Mesenchymal stem cell (in vitro differentiated cells and primary cell): ENCODE results near the gene WDR72.

Experiments
- DNase-seq: peaks from one replicate; pipeline ENCODE4 v3.0.0-alpha.2; 2013
- H2AFZ ChIP-seq: one replicate; pipeline ENCODE4 v1.6.1; 2013; ENCODE audit warnings: low read depth, mild to moderate bottlenecking, control low read depth, inconsistent platforms, low read length, moderate library complexity
- H2AK5ac ChIP-seq: 2 replicates; pipeline ENCODE4 v1.6.1; 2013; ENCODE audit warnings: low read length, moderate library complexity, mild to moderate bottlenecking, inconsistent platforms; ENCODE audit not compliant: severe bottlenecking
- H2BK120ac ChIP-seq: one replicate; pipeline ENCODE4 v1.6.1; 2013; ENCODE audit warnings: low read depth, mild to moderate bottlenecking, inconsistent platforms, low read length, moderate library complexity
- H2BK12ac ChIP-seq, 2 experiments: one replicate each; pipeline ENCODE4 v1.6.1; 2013; ENCODE audit warnings: inconsistent platforms in 2 of 2, low read length in 2 of 2, mild to moderate bottlenecking in 2 of 2, moderate library complexity in 2 of 2, control low read depth in 1 of 2
- H2BK15ac ChIP-seq: one replicate; pipeline ENCODE4 v1.6.1; 2013; ENCODE audit warnings: mild to moderate bottlenecking, low read depth, inconsistent platforms; ENCODE audit not compliant: poor library complexity, severe bottlenecking
- H2BK5ac ChIP-seq: 2 replicates; pipeline ENCODE4 v1.6.1; 2013; ENCODE audit warnings: low read depth, mild to moderate bottlenecking, low read length, control low read depth, inconsistent platforms; ENCODE audit not compliant: poor library complexity, severe bottlenecking
- H3K14ac ChIP-seq, 2 experiments: one replicate each; pipeline ENCODE4 v1.6.1; 2013; ENCODE audit warnings: inconsistent platforms in 2 of 2, low read length in 2 of 2, control low read depth in 1 of 2, mild to moderate bottlenecking in 1 of 2, moderate library complexity in 1 of 2
- H3K18ac ChIP-seq, 2 experiments: one replicate each; pipeline ENCODE4 v1.6.1; 2013; ENCODE audit warnings: inconsistent platforms in 2 of 2, low read length in 2 of 2, control low read depth in 1 of 2, low read depth in 1 of 2, mild to moderate bottlenecking in 1 of 2
- H3K23ac ChIP-seq, 2 experiments: one replicate each; pipeline ENCODE4 v1.6.1; 2013; ENCODE audit warnings: inconsistent platforms in 2 of 2, low read length in 2 of 2, mild to moderate bottlenecking in 2 of 2, moderate library complexity in 2 of 2, control low read depth in 1 of 2
- H3K27ac ChIP-seq: 2 replicates; pipeline ENCODE4 v1.5.1; 2013; ENCODE audit warnings: mild to moderate bottlenecking, moderate library complexity, low read length, control low read depth, inconsistent platforms; ENCODE audit not compliant: poor library complexity, severe bottlenecking
- H3K27me3 ChIP-seq, 2 experiments: 2 replicates each; pipeline versions ENCODE4 v1.6.1 to v1.7.0; 2013; ENCODE audit warnings: low read length in 2 of 2, mild to moderate bottlenecking in 2 of 2, moderate library complexity in 2 of 2, control low read depth in 1 of 2, inconsistent platforms in 1 of 2; ENCODE audit not compliant: control insufficient read depth in 1 of 2, insufficient read depth in 1 of 2
- H3K36me3 ChIP-seq, 2 experiments: 2 replicates each; pipeline versions ENCODE4 v1.6.1 to v1.7.0; 2013; ENCODE audit warnings: low read length in 2 of 2, control low read depth in 1 of 2, inconsistent platforms in 1 of 2, low read depth in 1 of 2, mild to moderate bottlenecking in 1 of 2; ENCODE audit not compliant: insufficient read depth in 2 of 2, control insufficient read depth in 1 of 2
- H3K4ac ChIP-seq, 2 experiments: one replicate each; pipeline ENCODE4 v1.6.1; 2013; ENCODE audit warnings: inconsistent platforms in 2 of 2, low read length in 2 of 2, mild to moderate bottlenecking in 2 of 2, moderate library complexity in 2 of 2, control low read depth in 1 of 2, low read depth in 1 of 2
- H3K4me1 ChIP-seq: 2 replicates; pipeline ENCODE4 v1.6.1; 2013; ENCODE audit warnings: low read depth, low read length, control low read depth; ENCODE audit not compliant: control insufficient read depth, insufficient read depth
- H3K4me2 ChIP-seq: 2 replicates; pipeline ENCODE4 v1.6.1; 2013; ENCODE audit warnings: low read length, mild to moderate bottlenecking, inconsistent platforms; ENCODE audit not compliant: poor library complexity, severe bottlenecking
- H3K4me3 ChIP-seq, 2 experiments: 2 replicates each; pipeline versions ENCODE4 v1.5.1 to v1.7.0; 2013; ENCODE audit warnings: low read length in 2 of 2, mild to moderate bottlenecking in 2 of 2, control low read depth in 1 of 2, low read depth in 1 of 2; ENCODE audit not compliant: insufficient read depth in 1 of 2
- H3K79me1 ChIP-seq: replicated peaks from 2 replicates; pipeline ENCODE4 v1.6.1; 2013; ENCODE audit warnings: mild to moderate bottlenecking, control low read depth, low read length, inconsistent platforms; ENCODE audit not compliant: poor library complexity, severe bottlenecking
- H3K9ac ChIP-seq: 2 replicates; pipeline ENCODE4 v1.7.0; 2013; ENCODE audit warnings: mild to moderate bottlenecking, low read length, moderate library complexity
- H3K9me3 ChIP-seq: 2 replicates; pipeline ENCODE4 v1.7.0; 2013; ENCODE audit warnings: mild to moderate bottlenecking, low read length; ENCODE audit not compliant: control insufficient read depth
- H4K8ac ChIP-seq: one replicate; pipeline ENCODE4 v1.6.1; 2013; ENCODE audit warnings: inconsistent platforms, mild to moderate bottlenecking, low read length, moderate library complexity
- H4K91ac ChIP-seq: one replicate; pipeline ENCODE4 v1.6.1; 2013; ENCODE audit warnings: mild to moderate bottlenecking, low read length, inconsistent platforms
- WGBS: methylation state at CpG from one replicate; pipeline ENCODE4 v1.1.7; 2013; ENCODE audit warnings: mixed read lengths; 5-methylcytosine and 5-hydroxymethylcytosine counted together

WDR72 gene

GRCh38 chr15:53671545-53671944 is 87.9 kb downstream of the WDR72 start:
- Histone ChIP-seq H3K27me3 (no peaks in the 10 kb centered on the region), H3K9ac (no peak overlapping the region), H3K14ac (no peak overlapping the region), H2BK15ac (no peak overlapping the region), H3K4ac (no peak overlapping the region), H3K18ac (no peak overlapping the region), H2AK5ac (no peak overlapping the region), H3K4me3 (no peak overlapping the region), H3K79me1 (peaks cover 27% of the 10 kb centered on the region), H3K23ac (no peak overlapping the region), H2AFZ (no peak overlapping the region), H3K36me3 (peaks cover 0 to 2% of the 10 kb centered on the region in 2 experiments), H3K27ac (no peak overlapping the region), H3K9me3 (no peaks in the 10 kb centered on the region), H3K4me1 (peaks cover 2% of the 10 kb centered on the region), H2BK12ac (no peak overlapping the region), H3K4me2 (no peak overlapping the region), H2BK5ac (no peak overlapping the region), H2BK120ac (no peak overlapping the region), H4K91ac (no peak overlapping the region), H4K8ac (no peak overlapping the region)
- 74% methylated on average over 4 of the region's 4 CpGs for WGBS
- DNase-seq = no peak

GRCh38 chr15:53670701-53671100 is 88.8 kb downstream of the WDR72 start:
- no peak overlapping the region for H2BK12ac ChIP-seq
- no peaks in the 10 kb centered on the region for H3K27me3 ChIP-seq
- peaks cover 0 to 2% of the 10 kb centered on the region in 2 experiments for H3K36me3 ChIP-seq
- peaks cover 24% of the 10 kb centered on the region for H3K79me1 ChIP-seq
- no peak overlapping the region for H2BK120ac ChIP-seq
- 83% methylated on average over 2 of the region's 3 CpGs for WGBS
- DNase-seq = no peak
- H2AFZ ChIP-seq = no peak overlapping the region
- no peak overlapping the region for H4K8ac ChIP-seq
- no peak overlapping the region for H3K23ac ChIP-seq
- H2BK15ac ChIP-seq = no peak overlapping the region
- no peak overlapping the region for H3K4ac ChIP-seq
- H3K4me3 ChIP-seq = no peak overlapping the region
- H3K18ac ChIP-seq = no peak overlapping the region
- no peak overlapping the region for H3K9ac ChIP-seq
- H2BK5ac ChIP-seq = no peak overlapping the region
- no peak overlapping the region for H2AK5ac ChIP-seq
- H3K9me3 ChIP-seq = no peaks in the 10 kb centered on the region
- no peak overlapping the region for H3K27ac ChIP-seq
- H3K4me2 ChIP-seq = no peak overlapping the region
- peaks cover 2% of the 10 kb centered on the region for H3K4me1 ChIP-seq
- H3K14ac ChIP-seq = no peak overlapping the region
- no peak overlapping the region for H4K91ac ChIP-seq

- H2BK12ac ChIP-seq = no peak overlapping the region
- no peak overlapping the region for H2BK15ac ChIP-seq
- H3K23ac ChIP-seq = no peak overlapping the region
- no peak for DNase-seq
- no peak overlapping the region for H3K4ac ChIP-seq
- H2BK5ac ChIP-seq = no peak overlapping the region
- H3K18ac ChIP-seq = no peak overlapping the region
- 58% methylated on average over 2 of the region's 4 CpGs for WGBS
- H4K91ac ChIP-seq = no peak overlapping the region
- H3K4me3 ChIP-seq = no peak overlapping the region
- no peaks in the 10 kb centered on the region for H3K36me3 ChIP-seq
- H2AK5ac ChIP-seq = no peak overlapping the region
- H3K79me1 ChIP-seq = peaks cover 25% of the 10 kb centered on the region
- H3K4me2 ChIP-seq = no peak overlapping the region
- no peaks in the 10 kb centered on the region for H3K9me3 ChIP-seq
- no peak overlapping the region for H3K27ac ChIP-seq
- H2AFZ ChIP-seq = no peak overlapping the region
- H3K4me1 ChIP-seq = no peaks in the 10 kb centered on the region
- H3K14ac ChIP-seq = no peak overlapping the region
- no peaks in the 10 kb centered on the region for H3K27me3 ChIP-seq
- H2BK120ac ChIP-seq = no peak overlapping the region
- H4K8ac ChIP-seq = no peak overlapping the region
- no peak overlapping the region for H3K9ac ChIP-seq
Measured at GRCh38 chr15:53665930-53666329, 93.5 kb downstream of the WDR72 start.

- no peak overlapping the region for H3K14ac ChIP-seq
- no peaks in the 10 kb centered on the region for H3K9me3 ChIP-seq
- H2AFZ ChIP-seq = no peak overlapping the region
- H3K9ac ChIP-seq = no peak overlapping the region
- H3K4me3 ChIP-seq = no peak overlapping the region
- no peak overlapping the region for H2AK5ac ChIP-seq
- H3K27ac ChIP-seq = no peak overlapping the region
- H3K4me2 ChIP-seq = no peak overlapping the region
- H4K91ac ChIP-seq = no peak overlapping the region
- H2BK120ac ChIP-seq = no peak overlapping the region
- no peak overlapping the region for H4K8ac ChIP-seq
- H3K4ac ChIP-seq = no peak overlapping the region
- no peak overlapping the region for H3K23ac ChIP-seq
- H3K18ac ChIP-seq = no peak overlapping the region
- no peak overlapping the region for H2BK15ac ChIP-seq
- H3K36me3 ChIP-seq = no peaks in the 10 kb centered on the region
- no peak for DNase-seq
- H2BK12ac ChIP-seq = no peak overlapping the region
- peaks cover 11% of the 10 kb centered on the region for H3K79me1 ChIP-seq
- H3K27me3 ChIP-seq = no peaks in the 10 kb centered on the region
- WGBS = 55% methylated on average over 9 of the region's 11 CpGs
- H3K4me1 ChIP-seq = no peaks in the 10 kb centered on the region
- H2BK5ac ChIP-seq = no peak overlapping the region
Measured at GRCh38 chr15:53658827-53659555, 100.5 kb downstream of the WDR72 start.
